ENCODE results near the gene GDA.

DNA sequence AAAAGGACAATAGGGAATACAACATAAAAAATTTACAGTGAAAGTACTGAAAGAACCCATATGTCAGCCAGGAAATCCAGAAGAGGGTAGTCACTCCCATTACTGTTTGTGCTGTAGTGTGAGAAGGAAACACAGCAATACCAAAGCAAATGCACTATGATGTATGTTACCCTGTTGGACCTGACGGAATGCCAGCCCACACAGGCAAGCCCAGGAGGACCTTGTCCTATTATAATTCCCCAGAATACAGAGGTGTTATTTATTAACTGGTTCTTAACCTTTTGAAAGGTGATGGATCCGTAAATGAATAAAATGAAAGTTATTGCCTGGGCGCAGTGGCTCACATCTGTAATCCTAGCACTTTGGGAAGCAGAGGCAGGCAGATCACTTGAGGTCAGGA is 79.0 kb downstream of the GDA start:
- no peak for TF ChIP-seq POLR2A (IDR thresholded peaks at IDR 0.05; ENCODE audit: low read length)
- TF ChIP-seq GATA1 (IDR thresholded peaks at IDR 0.05; ENCODE audit: low read depth, low read length) = no peak

Data from erythroblast (primary cell).